ENCODE measurements around the gene IGFBP4. TPM values are rescaled to one million over a fixed set of nuclear protein-coding genes. Genes with fewer than 3 reads are reported as not detected.
A peak's percentile ranks its signal among the peaks of the same experiment; 100 is the strongest.

IGFBP4 gene
- polyA plus RNA-seq, 1 experiment: 1,200 TPM

DNA sequence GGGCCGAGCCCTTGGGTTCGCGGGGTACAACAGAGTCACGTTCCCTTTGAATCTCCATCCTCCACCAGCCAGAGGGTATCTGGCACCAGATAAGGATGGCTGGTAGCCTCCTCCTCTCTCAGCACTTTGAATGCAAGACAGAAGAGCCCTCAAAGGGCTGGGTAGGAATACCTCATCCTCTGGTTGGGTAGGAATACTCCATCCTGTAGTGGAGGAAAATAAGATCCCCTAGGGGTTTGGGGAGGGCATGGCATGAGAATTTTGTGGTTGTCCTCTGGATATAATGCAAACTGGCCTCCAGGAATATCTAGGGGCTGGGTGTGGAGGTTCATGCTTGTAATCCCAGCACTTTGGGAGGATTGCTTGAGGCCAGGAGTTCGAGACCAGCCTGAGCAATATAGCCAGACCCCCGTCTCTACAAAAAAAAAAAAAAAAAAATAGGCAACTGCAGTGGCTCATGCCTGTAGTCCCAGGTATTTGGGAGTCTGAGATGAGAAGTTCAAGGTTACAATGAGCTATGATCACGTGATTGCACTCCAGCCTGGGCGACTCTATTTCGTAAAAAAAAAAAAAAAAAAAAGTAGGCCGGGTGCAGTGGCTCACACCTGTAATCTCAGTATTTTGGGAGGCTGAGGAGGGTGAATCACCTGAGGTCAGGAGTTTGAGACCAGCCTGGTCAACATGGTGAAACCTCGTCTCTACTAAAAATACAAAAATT is 2.7 kb downstream of the IGFBP4 start:
- Histone ChIP-seq H3K27me3 (ENCODE audit: control insufficient read depth, insufficient read depth, low read length) (no peaks in the 10 kb centered on the region), H3K36me3 (ENCODE audit: control insufficient read depth, insufficient read depth, low read length) (peaks cover 21% of the 10 kb centered on the region), H3K4me3 (ENCODE audit: low read depth, low read length) (peak overlapping the region; percentile 95)
- ChIA-PET POLR2A (interaction anchor here (0.6 kb wide), 3 partner anchors 10 to 94 kb away, joined by 3 to 14 read pairs (median 6); no protein-coding TSS in a partner anchor), CTCF (interaction anchor here (0.5 to 8.8 kb wide), 9 partner anchors 30 to 791 kb away, joined by 3 to 113 read pairs (median 5); no protein-coding TSS in a partner anchor)
- TF ChIP-seq, protein P1, sequence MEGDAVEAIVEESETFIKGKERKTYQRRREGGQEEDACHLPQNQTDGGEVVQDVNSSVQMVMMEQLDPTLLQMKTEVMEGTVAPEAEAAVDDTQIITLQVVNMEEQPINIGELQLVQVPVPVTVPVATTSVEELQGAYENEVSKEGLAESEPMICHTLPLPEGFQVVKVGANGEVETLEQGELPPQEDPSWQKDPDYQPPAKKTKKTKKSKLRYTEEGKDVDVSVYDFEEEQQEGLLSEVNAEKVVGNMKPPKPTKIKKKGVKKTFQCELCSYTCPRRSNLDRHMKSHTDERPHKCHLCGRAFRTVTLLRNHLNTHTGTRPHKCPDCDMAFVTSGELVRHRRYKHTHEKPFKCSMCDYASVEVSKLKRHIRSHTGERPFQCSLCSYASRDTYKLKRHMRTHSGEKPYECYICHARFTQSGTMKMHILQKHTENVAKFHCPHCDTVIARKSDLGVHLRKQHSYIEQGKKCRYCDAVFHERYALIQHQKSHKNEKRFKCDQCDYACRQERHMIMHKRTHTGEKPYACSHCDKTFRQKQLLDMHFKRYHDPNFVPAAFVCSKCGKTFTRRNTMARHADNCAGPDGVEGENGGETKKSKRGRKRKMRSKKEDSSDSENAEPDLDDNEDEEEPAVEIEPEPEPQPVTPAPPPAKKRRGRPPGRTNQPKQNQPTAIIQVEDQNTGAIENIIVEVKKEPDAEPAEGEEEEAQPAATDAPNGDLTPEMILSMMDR (IDR thresholded peaks at IDR 0.05; ENCODE audit: insufficient read depth, low read depth, low read length): peak; percentile 35; the same call in 1 of the 2 replicates
- no peak for DNase-seq (ENCODE audit: low read depth)

DNA sequence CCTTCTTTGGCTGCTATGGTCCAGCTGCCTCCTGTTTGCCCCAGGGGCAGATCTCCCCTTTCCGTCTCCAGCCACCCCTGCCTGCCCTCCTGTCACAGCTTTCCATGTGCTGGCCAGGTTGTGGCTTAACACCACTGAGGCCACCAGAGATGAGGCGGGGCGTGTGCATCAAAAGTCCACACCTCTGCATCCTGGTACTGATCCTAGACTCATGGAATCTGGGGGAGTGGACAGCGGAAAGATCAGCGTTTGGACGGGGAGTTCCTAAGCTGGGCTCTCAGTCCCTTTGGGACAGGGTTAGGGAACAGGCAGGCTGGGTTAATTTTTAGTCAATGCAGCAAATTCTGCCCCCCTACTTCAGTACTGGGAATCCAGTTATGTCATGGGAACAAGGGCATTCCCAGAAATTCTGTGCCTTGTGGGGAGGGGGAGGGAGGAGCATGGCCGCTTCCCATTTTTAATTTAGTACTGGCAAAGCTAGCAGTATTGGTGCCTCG is 3.9 kb downstream of the IGFBP4 start:
- ChIA-PET CTCF (interaction anchor here (1.0 to 3.9 kb wide), 7 partner anchors 10 to 1219 kb away, joined by 3 to 24 read pairs (median 6); no protein-coding TSS in a partner anchor), POLR2A (interaction anchor here (0.6 to 1.7 kb wide), 2 partner anchors 86 to 87 kb away, joined by 3 to 8 read pairs; no protein-coding TSS in a partner anchor)
- TF ChIP-seq, protein P1 (IDR thresholded peaks at IDR 0.05; ENCODE audit: insufficient read depth, low read depth, low read length): no peak
- H3K4me3 ChIP-seq (ENCODE audit: low read depth, low read length): peak overlapping the region; percentile 95
- DNase-seq (ENCODE audit: low read depth): no peak
- H3K27me3 ChIP-seq (ENCODE audit: control insufficient read depth, insufficient read depth, low read length): no peaks in the 10 kb centered on the region
- H3K36me3 ChIP-seq (ENCODE audit: control insufficient read depth, insufficient read depth, low read length): peaks cover 21% of the 10 kb centered on the region

DNA sequence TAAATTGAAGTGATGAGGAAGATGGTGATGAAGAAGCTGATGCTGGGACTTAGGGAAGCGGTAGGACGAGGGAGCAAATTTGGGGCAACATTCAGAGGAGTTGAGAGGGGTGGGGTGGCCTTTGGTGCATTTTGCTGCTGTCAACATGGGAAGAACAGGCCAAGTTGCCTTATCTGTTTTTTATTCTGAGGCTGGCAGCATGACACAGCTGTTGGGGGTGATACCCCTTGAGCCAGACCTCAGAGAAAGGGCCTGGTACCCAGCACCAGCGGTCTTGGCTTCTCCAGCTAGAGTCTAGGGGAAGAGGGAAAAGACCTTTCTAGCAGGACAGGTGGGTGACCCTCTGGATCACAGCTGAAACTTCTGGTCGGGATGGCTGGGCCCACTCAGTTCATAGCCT is 4.6 kb downstream of the IGFBP4 start:
- CTCF ChIA-PET: interaction anchor here (1.1 to 3.9 kb wide), 7 partner anchors 10 to 1218 kb away, joined by 3 to 24 read pairs (median 6); no protein-coding TSS in a partner anchor

DNA sequence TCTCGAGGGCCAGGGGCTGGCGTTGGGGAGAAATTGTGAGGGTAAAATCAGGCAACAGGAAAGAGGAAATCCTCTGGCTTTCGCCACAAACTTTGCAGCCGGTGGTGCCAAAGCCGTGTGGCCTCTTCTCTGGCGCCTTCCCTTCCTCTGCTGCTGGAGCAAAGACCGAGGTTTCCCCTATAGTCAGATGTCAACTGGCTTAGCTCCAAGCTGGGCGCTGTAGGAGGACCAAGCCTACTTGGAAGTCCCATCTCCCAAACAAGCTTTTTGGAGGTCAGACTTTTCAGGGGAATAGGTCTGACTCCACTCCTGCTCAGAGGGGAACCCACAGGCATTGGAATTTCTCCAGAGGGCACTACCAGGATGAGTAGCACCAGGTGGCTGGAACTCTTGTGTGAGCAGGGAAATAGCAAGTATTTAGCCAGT is 5.0 kb downstream of the IGFBP4 start:
- Histone ChIP-seq H3K4me3 (ENCODE audit: low read depth, low read length) (peak overlapping the region; percentile 95), H3K27me3 (ENCODE audit: control insufficient read depth, insufficient read depth, low read length) (no peaks in the 10 kb centered on the region), H3K36me3 (ENCODE audit: control insufficient read depth, insufficient read depth, low read length) (peaks cover 27% of the 10 kb centered on the region)
- CTCF ChIA-PET: interaction anchor here (1.1 to 3.9 kb wide), 6 partner anchors 9 to 108 kb away, joined by 3 to 24 read pairs (median 8); no protein-coding TSS in a partner anchor
- TF ChIP-seq, protein P1 (IDR thresholded peaks at IDR 0.05; ENCODE audit: insufficient read depth, low read depth, low read length): no peak
- no peak for DNase-seq (ENCODE audit: low read depth)
- POLR2A ChIA-PET: interaction anchor here (0.6 to 1.7 kb wide), 4 partner anchors 50 to 1146 kb away, joined by 3 to 5 read pairs (median 4); no protein-coding TSS in a partner anchor

More for the DNA sequence above, 4.6 kb downstream of the IGFBP4 start:
- POLR2A ChIA-PET: interaction anchor here (0.6 to 1.7 kb wide), 2 partner anchors 86 to 1146 kb away, joined by 3 read pairs; no protein-coding TSS in a partner anchor
- Histone ChIP-seq H3K4me3 (ENCODE audit: low read depth, low read length) (peak overlapping the region; percentile 95), H3K27me3 (ENCODE audit: control insufficient read depth, insufficient read depth, low read length) (no peaks in the 10 kb centered on the region), H3K36me3 (ENCODE audit: control insufficient read depth, insufficient read depth, low read length) (peaks cover 24% of the 10 kb centered on the region)
- TF ChIP-seq, protein P1 (IDR thresholded peaks at IDR 0.05; ENCODE audit: insufficient read depth, low read depth, low read length): no peak
- no peak for DNase-seq (ENCODE audit: low read depth)

Measured in BJ (cell line).